ENCODE results near the gene C1orf159. TPM values are rescaled to one million over a fixed set of nuclear protein-coding genes. Genes with fewer than 3 reads are reported as not detected.

C1orf159 gene
- total RNA-seq, 1 donor from 2014 or later = 8.0 TPM

- peak overlapping the region; percentile 99 for H3K4me2 ChIP-seq
- Mint-ChIP-seq H3K36me3 (peaks cover 5% of the 10 kb centered on the region), H3K4me1 (peaks cover 3% of the 10 kb centered on the region), H3K4me3 (no peak overlapping the region), H3K27ac (no peak overlapping the region), H3K9me3 (peaks cover 17% of the 10 kb centered on the region), H3K27me3 (ENCODE audit: insufficient read depth, low read depth) (peaks cover 22% of the 10 kb centered on the region)
- no peak overlapping the region for H3K9ac ChIP-seq
- H3K9me3 ChIP-seq (ENCODE audit: low read depth) = no peaks in the 10 kb centered on the region
- TF ChIP-seq EZH2 (IDR thresholded peaks at IDR 0.05) (no peak), EZH2phosphoT487 (IDR thresholded peaks at IDR 0.05) (no peak), CTCF (IDR thresholded peaks at IDR 0.05) (no peak)
- peak; percentile 77 for DNase-seq (ENCODE audit: low spot score)
- H2AFZ ChIP-seq (replicated peaks) = no peak overlapping the region
- H3K27ac ChIP-seq = no peak overlapping the region
- H3F3A ChIP-seq (ENCODE audit: low read depth) = peaks cover 15% of the 10 kb centered on the region
- no peaks in the 10 kb centered on the region for H3K36me3 ChIP-seq
- no peaks in the 10 kb centered on the region for H3K79me2 ChIP-seq (ENCODE audit: low read depth)
- H4K20me1 ChIP-seq (ENCODE audit: low read depth) = no peaks in the 10 kb centered on the region
- H3K4me3 ChIP-seq = peak overlapping the region; percentile 61
- peaks cover 21% of the 10 kb centered on the region for H3K4me1 ChIP-seq
- H3K27me3 ChIP-seq = peaks cover 12% of the 10 kb centered on the region
Measured at GRCh38 chr1:1157914-1158710, 42.2 kb upstream of the C1orf159 start.

GRCh38 chr1:1157426-1157913, 41.6 kb upstream of the C1orf159 start:
- H3K27ac ChIP-seq = no peak overlapping the region
- Mint-ChIP-seq H3K27me3 (ENCODE audit: insufficient read depth, low read depth) (peaks cover 27% of the 10 kb centered on the region), H3K9me3 (peaks cover 23% of the 10 kb centered on the region), H3K4me3 (peak overlapping the region; percentile 58), H3K36me3 (peaks cover 8% of the 10 kb centered on the region), H3K4me1 (peaks cover 3% of the 10 kb centered on the region), H3K27ac (no peak overlapping the region)
- H3K4me3 ChIP-seq = peak overlapping the region; percentile 61
- no peaks in the 10 kb centered on the region for H3K36me3 ChIP-seq
- H3K4me1 ChIP-seq = peaks cover 19% of the 10 kb centered on the region
- TF ChIP-seq CTCF (IDR thresholded peaks at IDR 0.05) (no peak), EZH2 (IDR thresholded peaks at IDR 0.05) (no peak), EZH2phosphoT487 (IDR thresholded peaks at IDR 0.05) (no peak)
- H3F3A ChIP-seq (ENCODE audit: low read depth) = peaks cover 22% of the 10 kb centered on the region
- H3K9me3 ChIP-seq (ENCODE audit: low read depth) = no peaks in the 10 kb centered on the region
- H3K27me3 ChIP-seq = peaks cover 6% of the 10 kb centered on the region
- no peaks in the 10 kb centered on the region for H4K20me1 ChIP-seq (ENCODE audit: low read depth)
- H3K9ac ChIP-seq = no peak overlapping the region
- no peak overlapping the region for H2AFZ ChIP-seq (replicated peaks)
- peak; percentile 72 for DNase-seq (ENCODE audit: low spot score)
- H3K4me2 ChIP-seq = peak overlapping the region; percentile 99
- no peaks in the 10 kb centered on the region for H3K79me2 ChIP-seq (ENCODE audit: low read depth)

- peaks cover 26% of the 10 kb centered on the region for H3F3A ChIP-seq (ENCODE audit: low read depth)
- peaks cover 28% of the 10 kb centered on the region for H3K9me3 Mint-ChIP-seq
- DNase-seq (ENCODE audit: low spot score) = no peak
- H3K36me3 Mint-ChIP-seq = peaks cover 8% of the 10 kb centered on the region
- H3K27ac Mint-ChIP-seq = no peak overlapping the region
- H3K9ac ChIP-seq = no peak overlapping the region
- peak overlapping the region; percentile 77 for H3K4me3 Mint-ChIP-seq
- no peak for TF ChIP-seq EZH2phosphoT487 (IDR thresholded peaks at IDR 0.05)
- TF ChIP-seq CTCF (IDR thresholded peaks at IDR 0.05) = no peak
- no peak for TF ChIP-seq EZH2 (IDR thresholded peaks at IDR 0.05)
- H3K4me2 ChIP-seq = peak overlapping the region; percentile 35
- peaks cover 1% of the 10 kb centered on the region for H3K27me3 ChIP-seq
- no peak overlapping the region for H3K27ac ChIP-seq
- no peaks in the 10 kb centered on the region for H3K36me3 ChIP-seq
- H3K4me1 Mint-ChIP-seq = peaks cover 3% of the 10 kb centered on the region
- H4K20me1 ChIP-seq (ENCODE audit: low read depth) = no peaks in the 10 kb centered on the region
- H2AFZ ChIP-seq (replicated peaks) = no peak overlapping the region
- H3K27me3 Mint-ChIP-seq (ENCODE audit: insufficient read depth, low read depth) = peaks cover 29% of the 10 kb centered on the region
- H3K4me3 ChIP-seq = no peak overlapping the region
- H3K79me2 ChIP-seq (ENCODE audit: low read depth) = no peaks in the 10 kb centered on the region
- H3K4me1 ChIP-seq = peaks cover 15% of the 10 kb centered on the region
- H3K9me3 ChIP-seq (ENCODE audit: low read depth) = no peaks in the 10 kb centered on the region
Measured at GRCh38 chr1:1157033-1157365, 41.1 kb upstream of the C1orf159 start.

All from neural progenitor cell (in vitro differentiated cells).